Renal pelvis (tissue), 12 donors: Measurements from ENCODE around the gene TRAF7. TPM values are rescaled to one million over a fixed set of nuclear protein-coding genes. Genes with fewer than 3 reads are reported as not detected.
"Not testable (repeated sequence)": the region's sequence is repeated elsewhere in the genome, so short reads cannot be mapped to it uniquely, and the experiment has no call there.

Experiments used
- DNase-seq: peaks from one replicate; pipeline ENCODE4 v3.0.0-alpha.2; 2013
- long read RNA-seq, 16 experiments: transcript quantifications; one replicate each; lab custom pipeline, GENCODE V29; 2026
- polyA plus RNA-seq, 3 donors: library from polyadenylated mRNA; unstranded; fragments of 120-200 nt; gene quantifications; one replicate each; pipeline ENCODE4 v1.2.1, GENCODE V29; 2013; ENCODE audit not compliant: insufficient read length in 3 of 3

TRAF7 gene
- polyA plus RNA-seq: 10 to 100 TPM; 56.1 to 61.1 (median 60.6) TPM
- long read RNA-seq, donor 1, transcript TRAF7-201 (21 exons, 3,700 nt): major isoform, 7 of 8 reads
- long read RNA-seq, donor 1, partial matches to known transcripts: 0 of 8 reads
- long read RNA-seq, donor 1, other reads (novel, unspliced or antisense): 0 of 8 reads
- long read RNA-seq, donor 2, transcript TRAF7-201 (21 exons, 3,700 nt): major isoform, 7 of 8 reads
- long read RNA-seq, donor 2, partial matches to known transcripts: 0 of 8 reads
- long read RNA-seq, donor 2, other reads (novel, unspliced or antisense): 0 of 8 reads
- long read RNA-seq, donor 3, transcript TRAF7-201 (21 exons, 3,700 nt): major isoform, 7 of 29 reads
- long read RNA-seq, donor 3, partial matches to known transcripts: 19 of 29 reads
- long read RNA-seq, donor 3, other reads (novel, unspliced or antisense): 0 of 29 reads
- long read RNA-seq, donor 4, transcript TRAF7-201 (21 exons, 3,700 nt): major isoform, 5 of 5 reads
- long read RNA-seq, donor 4, partial matches to known transcripts: 0 of 5 reads
- long read RNA-seq, donor 4, other reads (novel, unspliced or antisense): 0 of 5 reads
- long read RNA-seq, donor 5, transcript TRAF7-201 (21 exons, 3,700 nt): major isoform, 8 of 11 reads
- long read RNA-seq, donor 5, partial matches to known transcripts: 0 of 11 reads
- long read RNA-seq, donor 5, other reads (novel, unspliced or antisense): 0 of 11 reads
- long read RNA-seq, donor 6, transcript TRAF7-201 (21 exons, 3,700 nt): major isoform, 5 of 270 reads
- long read RNA-seq, donor 6, partial matches to known transcripts: 130 of 270 reads
- long read RNA-seq, donor 6, other reads (novel, unspliced or antisense): 133 of 270 reads
- long read RNA-seq, donor 7, transcript TRAF7-205 (4 exons, 666 nt): minor isoform, 6 of 24 reads
- long read RNA-seq, donor 7, transcript TRAF7-201 (21 exons, 3,700 nt): major isoform, 8 of 24 reads
- long read RNA-seq, donor 7, partial matches to known transcripts: 10 of 24 reads
- long read RNA-seq, donor 7, other reads (novel, unspliced or antisense): 0 of 24 reads
- long read RNA-seq, donor 8, partial matches to known transcripts: 9 of 13 reads
- long read RNA-seq, donor 8, other reads (novel, unspliced or antisense): 0 of 13 reads
- long read RNA-seq, donor 9, transcript TRAF7-201 (21 exons, 3,700 nt): major isoform, 13 of 18 reads
- long read RNA-seq, donor 9, partial matches to known transcripts: 0 of 18 reads
- long read RNA-seq, donor 9, other reads (novel, unspliced or antisense): 0 of 18 reads
- long read RNA-seq, donor 10, transcript TRAF7-201 (21 exons, 3,700 nt): major isoform, 7 of 10 reads
- long read RNA-seq, donor 10, partial matches to known transcripts: 0 of 10 reads
- long read RNA-seq, donor 10, other reads (novel, unspliced or antisense): 0 of 10 reads
- long read RNA-seq, donor 11, transcript TRAF7-201 (21 exons, 3,700 nt): major isoform, 5 of 236 reads
- long read RNA-seq, donor 11, partial matches to known transcripts: 144 of 236 reads
- long read RNA-seq, donor 11, other reads (novel, unspliced or antisense): 84 of 236 reads
- long read RNA-seq, donor 12, transcript TRAF7-201 (21 exons, 3,700 nt): major isoform, 10 of 10 reads
- long read RNA-seq, donor 12, partial matches to known transcripts: 0 of 10 reads
- long read RNA-seq, donor 12, other reads (novel, unspliced or antisense): 0 of 10 reads
- long read RNA-seq, donor 13, partial matches to known transcripts: 0 of 5 reads
- long read RNA-seq, donor 13, other reads (novel, unspliced or antisense): 0 of 5 reads
- long read RNA-seq, donor 14: 0 reads
- long read RNA-seq, donor 15: 0 reads
- long read RNA-seq, donor 16, partial matches to known transcripts: 0 of 7 reads
- long read RNA-seq, donor 16, other reads (novel, unspliced or antisense): 0 of 7 reads

DNA sequence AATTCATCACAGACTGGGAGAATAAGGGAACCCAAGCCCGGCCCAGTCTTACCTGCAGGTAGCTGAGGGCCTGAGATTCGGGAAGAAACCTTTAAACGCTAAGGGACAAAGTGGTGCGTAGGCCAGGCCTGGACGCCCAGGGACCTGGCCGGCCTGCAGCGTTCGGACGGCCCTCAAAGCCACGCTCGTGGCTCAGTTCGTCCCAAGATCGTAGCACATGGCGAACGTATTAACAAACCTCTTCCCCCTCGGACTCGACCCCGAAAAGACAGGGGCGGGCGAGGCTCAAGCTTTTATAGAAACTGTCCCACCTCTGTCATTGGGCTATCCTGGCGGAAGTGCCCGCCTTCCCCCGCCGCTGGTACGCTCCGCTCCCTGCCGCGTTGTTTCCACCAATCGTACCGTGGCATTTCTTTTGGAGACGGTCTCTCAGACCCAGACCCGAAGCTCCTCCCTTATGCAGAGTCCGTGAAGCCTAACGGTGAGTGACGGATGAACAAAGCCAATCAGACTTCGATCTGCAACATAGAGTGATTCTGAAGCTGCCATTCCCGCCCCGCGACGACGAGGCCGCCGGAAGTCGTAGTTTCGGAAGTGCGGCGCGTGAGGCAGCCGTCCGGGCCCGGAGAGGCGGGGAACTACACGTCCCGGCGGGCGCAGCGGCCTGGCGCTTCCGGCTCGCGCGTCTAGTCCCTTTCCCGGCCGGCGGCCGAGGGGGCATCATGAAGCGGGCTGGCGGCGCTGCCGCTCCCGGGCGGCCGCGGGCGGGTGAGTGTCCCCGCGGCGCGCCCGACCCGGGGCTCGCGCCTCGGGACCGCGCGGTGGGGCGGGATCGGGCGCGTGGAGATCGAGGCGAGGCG lies at the start of gene TRAF7:
Gene TRAF7, plus strand, starts transcription at position 692 of the 860 bp plus-strand sequence. CDS start 8,139 bp downstream, outside the sequence.
- peak; percentile 100 for DNase-seq

DNA sequence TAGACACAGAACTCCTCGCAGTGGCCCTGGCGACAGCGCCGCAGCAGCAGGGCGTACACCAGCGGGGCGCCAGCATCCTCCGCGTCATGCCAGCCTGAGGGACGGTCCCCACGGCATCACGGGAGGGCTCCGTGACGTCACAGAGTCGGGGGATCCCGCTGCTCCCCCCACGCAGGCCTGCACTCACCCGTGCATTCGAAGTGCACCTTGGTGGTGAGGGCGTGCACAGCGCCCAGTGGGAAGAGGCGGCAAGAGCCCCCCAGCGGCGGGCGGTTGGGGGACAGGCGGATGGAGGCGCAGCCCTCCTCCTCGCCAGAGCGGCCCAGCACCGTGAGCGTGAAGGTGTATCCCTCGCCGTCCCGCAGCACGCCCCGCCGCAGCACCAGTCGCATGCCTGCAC lies 49.4 kb upstream of the TRAF7 start:
- DNase-seq: not testable (repeated sequence)

DNA sequence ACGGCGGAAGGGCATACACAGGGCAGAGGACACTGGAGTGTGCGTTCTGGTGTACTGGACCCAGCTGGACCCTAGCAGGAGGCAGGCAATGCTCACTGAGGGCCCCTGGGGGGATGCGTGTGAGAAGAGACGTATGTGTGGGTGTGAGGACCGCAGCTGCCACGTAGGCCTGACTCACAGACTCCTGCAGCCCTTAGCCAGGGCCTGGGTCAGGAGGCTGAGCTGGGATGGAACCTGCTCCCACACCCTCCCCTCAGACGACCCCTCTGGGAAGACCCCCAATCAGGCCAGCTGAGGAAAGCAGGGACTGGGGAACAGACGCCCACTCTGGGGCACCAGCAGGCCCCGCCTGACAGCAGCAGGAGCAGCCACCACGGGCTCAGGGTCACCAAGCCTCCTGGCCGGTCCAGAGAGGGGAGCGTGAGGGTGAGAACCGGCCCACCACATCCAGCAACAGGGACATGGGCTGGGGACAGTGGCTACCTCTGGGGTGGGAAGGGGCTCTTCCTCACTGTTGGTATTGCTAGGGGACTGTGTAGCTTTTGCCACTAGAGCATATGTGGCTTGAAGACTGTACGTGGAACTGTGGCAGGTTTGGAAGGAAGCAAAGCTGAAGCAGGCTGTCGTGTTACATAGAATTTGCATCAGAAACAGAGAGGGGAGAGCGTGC lies 48.3 kb upstream of the TRAF7 start:
- not testable (repeated sequence) for DNase-seq

DNA sequence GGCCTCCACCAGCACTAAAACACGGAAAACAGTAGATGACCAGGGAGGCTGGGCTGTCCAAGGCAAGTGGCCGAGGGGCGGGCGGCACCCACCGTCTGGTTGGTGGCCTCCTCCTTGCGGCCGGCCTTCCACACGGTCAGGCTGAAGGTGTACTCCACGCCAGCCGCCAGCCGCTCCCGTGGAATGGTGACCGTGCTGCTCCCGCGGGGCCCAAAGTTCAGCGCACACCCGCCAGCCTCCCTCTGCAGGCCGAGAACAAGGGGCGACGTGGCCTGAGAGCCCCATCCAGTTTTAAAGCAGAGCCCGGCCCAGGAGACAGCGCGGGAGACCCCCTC lies 47.8 kb upstream of the TRAF7 start:
- not testable (repeated sequence) for DNase-seq

DNA sequence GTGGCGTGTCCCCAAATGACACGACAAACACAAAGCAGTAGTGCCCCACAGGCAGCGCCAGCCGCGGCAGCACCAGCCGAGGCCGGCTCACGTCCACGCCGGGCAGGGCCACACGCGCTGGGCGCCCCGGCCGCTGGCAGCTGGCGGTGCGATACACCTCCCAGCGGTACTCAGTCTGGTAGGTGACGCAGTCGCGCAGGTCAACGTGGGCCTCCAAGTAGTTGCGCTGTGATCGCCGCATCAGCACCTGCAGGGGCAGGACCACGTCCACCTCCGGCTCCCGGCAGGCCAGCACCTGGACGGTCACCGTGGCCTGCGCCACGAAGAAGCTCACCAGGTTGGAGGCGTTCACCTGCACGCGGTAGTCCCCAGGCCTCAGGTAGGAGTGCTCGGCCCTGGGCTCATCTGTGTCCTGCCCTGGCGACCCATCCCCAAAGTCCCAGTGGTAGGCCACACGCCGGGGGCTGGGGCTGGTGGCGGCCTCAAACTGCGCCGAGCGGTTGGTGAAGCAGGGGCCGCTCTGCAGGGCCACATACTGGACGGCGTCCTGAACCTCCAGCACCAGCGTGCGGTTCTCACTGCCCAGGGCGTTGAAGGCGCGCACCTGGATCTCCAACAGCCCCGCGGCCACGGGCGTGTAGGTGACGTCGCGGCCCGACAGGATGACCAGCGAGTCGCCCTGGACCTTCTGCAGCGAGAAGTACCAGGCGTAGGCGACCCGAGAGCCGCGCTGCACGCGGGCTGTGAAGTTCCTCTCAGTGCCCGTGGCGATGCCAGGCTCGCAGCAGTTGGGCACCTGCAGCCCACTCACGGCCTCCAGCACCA lies 46.9 kb upstream of the TRAF7 start:
- not testable (repeated sequence) for DNase-seq

DNA sequence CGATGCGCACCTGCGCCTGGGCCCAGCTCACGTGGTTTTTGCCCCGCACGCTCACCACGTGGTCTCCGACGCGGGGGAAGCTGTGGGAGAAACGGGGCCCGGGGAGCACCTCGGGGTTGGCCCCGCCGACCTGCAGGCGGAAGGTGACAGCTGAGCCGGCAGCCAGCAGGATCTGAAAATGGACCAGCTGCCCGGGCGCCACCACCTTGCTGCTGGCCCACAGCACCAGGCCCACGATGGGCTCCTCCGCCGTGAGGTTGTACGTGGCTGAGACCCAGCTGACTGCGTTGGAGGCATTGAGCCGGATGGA lies 46.4 kb upstream of the TRAF7 start:
- DNase-seq: not testable (repeated sequence)

DNA sequence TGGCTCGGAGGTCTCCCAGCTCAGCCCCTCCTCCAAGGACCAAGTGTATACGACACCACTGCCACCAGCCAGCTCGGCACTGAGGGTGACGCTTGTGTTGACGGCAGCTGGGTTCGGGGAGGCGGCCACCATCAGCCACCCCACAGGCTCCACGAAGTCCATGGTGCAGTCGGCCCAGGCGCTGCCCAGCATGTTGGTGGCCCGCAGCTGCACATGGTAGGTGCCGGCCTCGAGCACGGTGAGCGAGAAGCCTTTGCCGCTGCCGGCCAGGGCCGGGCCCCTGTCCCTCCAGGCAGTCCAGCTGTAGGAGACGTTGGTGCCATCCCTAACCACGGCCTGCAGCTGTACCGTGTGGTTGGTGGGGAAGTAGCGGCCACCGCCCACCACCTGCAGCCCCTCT lies 45.7 kb upstream of the TRAF7 start:
- DNase-seq: not testable (repeated sequence)

DNA sequence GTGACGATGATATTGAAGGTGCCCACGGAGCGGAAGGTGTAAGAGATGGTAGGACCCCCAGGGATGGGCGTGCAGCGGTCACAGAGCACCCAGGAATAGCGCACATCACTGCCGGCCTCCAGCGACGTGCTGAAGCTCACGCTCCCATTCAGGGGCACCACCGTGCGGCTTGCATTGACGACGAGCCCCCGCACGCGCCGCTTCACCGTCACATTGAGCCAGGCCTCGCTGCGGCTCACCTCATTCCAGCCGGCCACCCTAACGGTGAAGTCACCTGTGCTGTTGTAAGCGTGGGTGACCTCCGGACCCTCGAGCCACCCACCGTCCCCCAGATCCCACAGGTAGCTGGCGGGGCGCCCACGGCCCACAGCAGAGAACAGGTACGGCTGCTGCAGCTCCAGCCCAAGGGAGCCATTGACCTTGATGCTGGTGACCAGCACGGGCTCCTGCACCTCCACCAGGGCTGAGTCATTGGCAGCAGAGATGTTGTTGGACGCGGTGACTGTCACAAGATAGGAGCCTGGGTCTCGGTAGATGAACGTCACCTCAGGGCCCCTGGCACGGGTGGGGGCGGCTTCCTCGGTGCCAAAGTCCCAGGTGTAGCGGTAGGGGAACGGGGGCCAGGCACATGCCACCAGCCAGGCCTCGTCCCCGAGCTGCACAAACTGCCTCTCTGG lies 45.1 kb upstream of the TRAF7 start:
- not testable (repeated sequence) for DNase-seq

DNA sequence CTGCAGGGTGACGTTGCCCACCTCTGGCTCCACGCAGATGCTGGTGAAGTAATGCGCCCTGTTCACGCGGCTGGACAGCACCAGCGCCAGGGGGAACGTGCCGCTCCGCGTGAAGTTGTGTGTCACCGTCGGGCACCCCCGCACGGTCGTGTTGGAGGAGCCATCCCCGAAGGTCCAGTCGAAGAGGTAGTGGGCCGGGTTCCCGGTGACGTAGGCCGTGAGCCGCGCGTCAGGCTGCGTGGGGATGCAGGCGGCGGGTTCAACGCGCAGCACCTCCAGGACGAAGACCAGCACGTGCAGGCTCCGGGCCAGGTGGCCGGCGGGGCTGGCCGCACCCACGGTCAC lies 44.6 kb upstream of the TRAF7 start:
- not testable (repeated sequence) for DNase-seq

DNA sequence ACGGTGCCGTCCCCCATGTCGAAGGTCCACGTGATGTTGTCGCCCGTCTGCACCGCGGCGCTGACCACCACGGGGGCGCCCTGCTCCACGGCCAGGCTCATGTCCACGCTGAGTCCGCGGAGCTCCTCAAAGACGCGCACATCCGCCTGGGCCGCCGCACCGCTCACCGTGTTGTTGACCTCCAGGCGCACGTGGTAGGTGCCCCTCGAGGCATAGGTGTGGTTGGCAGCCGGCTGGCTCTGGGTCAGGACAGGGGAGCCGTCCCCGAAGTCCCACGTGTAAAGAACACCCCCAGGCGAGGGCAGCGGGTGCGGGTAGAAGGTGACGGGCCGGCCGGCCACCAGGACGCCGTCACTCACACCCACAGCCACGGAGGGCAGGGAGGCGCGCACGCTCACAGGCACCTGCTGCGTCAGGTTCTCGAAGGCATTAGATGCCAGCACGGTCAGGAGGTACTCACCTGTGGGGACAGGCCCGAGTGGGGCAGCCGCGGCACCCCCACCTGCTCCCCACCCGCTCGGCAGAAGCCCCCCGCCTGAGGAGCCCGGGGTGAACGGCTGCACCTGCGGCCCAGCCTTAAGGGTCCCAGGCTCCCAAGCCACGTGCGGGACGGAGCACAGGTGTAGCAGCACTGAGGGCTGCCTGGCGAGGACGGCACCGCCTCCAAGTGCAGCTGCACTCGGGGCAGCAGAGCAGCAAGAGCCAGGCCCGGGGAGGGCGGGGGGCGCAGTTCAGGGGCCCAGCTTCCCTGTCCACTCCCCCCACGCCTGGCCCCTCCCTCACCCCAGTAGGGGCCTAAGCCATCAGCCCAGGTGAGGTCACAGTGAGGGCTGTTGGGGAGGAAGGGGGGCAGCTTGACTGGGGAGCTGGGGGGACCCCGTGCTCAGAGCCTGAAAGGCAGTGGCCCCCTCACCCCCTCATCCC lies 43.9 kb upstream of the TRAF7 start:
- DNase-seq: not testable (repeated sequence)

DNA sequence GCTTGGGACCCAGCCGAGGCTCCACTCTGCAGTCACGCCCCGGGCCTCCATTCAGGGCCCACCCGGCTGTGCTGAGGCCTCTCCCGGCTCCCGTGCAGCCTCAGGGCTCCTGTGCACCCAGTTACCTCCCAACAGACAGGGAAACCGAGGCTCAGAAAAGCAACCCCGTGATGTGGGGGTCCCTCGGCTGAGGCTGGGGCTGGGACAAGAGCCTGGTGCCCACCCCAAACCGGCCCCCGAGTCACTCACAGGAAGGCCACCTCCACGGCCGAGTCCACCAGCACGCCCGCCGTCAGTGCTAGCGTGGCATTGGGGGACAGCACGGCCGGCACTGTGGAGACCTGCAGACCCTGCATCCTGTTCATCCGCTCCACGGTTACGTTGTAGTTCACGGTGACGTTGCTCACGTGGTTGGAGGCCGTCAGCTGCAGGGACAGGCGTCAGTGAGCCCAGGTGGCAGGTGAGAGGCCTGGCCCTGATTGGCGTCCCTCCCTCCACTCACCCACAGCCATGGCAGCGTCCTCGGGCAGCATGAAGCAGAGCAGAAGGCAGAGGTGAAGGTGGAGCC lies 43.0 kb upstream of the TRAF7 start:
- DNase-seq: not testable (repeated sequence)

DNA sequence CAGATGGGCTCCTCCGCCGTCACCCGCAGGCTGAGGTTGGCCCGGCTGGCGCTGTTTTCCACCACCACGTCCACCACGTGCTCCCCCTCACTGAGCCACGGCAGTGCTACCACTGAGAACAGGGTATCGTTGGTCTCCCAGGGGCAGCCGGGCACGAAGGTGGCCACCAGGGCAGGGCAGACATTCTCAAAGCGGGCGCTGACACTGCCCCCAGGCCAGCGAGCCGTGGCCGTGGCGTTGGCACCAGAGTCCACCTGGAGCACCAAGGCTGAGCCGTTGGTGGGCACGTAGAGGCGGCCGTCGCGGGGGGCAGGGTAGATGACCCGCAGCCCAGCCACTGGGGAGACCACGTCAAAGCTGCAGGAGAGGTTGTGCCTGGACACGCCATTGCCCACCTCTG lies 41.4 kb upstream of the TRAF7 start:
- not testable (repeated sequence) for DNase-seq

DNA sequence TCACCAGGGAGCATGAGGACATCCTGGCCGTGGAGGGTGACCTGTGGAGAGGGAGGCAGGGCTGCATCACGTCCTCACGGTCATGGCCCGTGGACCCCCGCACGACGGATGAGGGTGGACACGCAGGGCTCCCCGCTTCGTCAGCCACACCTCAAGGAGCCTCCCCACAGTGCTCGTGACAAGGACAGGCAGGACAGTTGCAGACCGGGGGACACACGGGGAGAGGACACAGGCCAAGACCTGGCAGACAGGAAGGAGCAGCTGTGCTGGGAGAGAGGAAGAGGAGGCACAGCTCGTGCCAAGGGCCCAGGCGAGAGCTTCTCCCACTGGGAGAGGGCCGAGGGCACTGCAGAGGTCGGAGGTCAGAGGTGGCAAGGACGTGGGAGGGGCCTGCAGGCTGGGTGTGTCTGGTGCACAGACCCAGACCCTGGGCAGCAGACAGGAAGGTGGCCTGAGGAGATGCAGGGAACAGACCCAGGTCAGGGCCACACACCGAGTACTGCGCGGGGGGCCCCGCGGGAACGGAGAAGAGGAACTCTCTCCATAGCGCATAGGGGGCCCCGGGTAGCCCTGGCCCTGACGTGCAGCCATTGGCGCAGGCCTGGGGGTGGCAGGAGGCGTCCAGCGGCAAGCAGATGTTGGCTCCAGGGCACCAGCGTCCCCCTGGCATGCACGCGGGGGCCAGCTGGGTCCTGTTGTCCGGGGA lies 40.5 kb upstream of the TRAF7 start:
- DNase-seq: not testable (repeated sequence)

DNA sequence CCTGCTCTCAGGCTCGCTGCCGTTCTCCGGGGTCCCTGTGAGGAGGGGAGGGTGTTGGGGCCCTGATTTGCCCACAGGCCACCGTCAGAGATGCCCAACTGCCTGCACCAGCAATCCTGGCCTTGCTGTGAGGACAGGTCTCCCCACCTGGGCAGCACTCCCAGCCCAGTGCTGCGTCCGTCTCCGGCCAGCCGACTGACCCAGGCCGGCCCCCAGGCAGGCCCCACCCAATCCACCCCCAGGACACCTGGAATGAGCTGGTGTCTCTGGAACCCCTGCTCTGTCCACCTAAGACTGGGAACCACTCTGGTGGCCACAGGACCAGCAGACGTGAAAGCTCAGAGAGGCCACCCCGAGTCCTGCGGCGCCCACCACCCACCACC lies 40.0 kb upstream of the TRAF7 start:
- DNase-seq: no peak

DNA sequence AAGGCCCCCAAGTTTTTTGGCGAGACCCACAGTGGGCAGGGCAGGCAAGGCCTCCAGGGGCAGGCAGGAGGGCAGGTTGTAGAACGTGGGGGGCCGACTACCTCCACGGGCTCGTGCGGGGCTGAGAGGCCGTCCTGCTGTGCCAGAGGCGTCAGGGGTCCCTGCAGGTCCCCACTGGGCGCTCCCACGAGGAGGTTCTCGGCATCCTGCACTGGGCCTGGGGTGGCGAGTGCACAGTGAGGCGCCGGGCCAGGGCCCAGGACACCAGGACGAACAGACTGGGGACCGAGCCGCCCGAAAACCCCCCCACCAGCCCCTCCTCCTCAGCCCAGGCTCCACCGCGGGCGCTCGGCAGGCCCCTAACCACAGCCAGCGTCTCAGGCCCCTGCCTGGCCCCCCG lies 39.2 kb upstream of the TRAF7 start:
- not testable (repeated sequence) for DNase-seq

DNA sequence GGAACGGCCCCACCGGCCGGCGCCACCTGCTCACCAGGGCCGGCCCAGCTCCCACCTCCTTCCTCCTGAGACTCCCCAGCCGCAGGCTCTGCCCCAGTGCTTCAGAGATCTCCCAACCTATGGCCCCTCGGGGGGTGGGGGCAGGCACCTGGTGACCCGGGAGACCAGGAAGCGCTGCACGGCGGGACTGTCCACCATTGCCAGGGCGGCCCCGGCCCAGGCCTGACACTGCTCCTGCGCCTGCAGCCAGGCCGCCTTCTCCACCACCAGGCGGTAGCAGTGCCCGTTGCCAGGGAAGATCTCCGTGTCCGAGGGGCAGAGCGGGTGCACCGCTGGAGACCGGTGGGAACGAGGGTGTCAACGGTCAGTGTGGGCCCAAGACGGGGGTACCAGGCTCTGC lies 38.2 kb upstream of the TRAF7 start:
- not testable (repeated sequence) for DNase-seq
